Fibroblast of peridontal ligament (primary cell): ENCODE data around the gene SENP1.

Source experiments
- DNase-seq: peaks from one replicate; pipeline ENCODE4 v3.0.0-alpha.2; 2010; ENCODE audit errors: extremely low read depth

Gene SENP1

GRCh38 chr12:48000878-48001504 lies 104.9 kb downstream of the SENP1 start:
- DNase-seq: peak; percentile 35

GRCh38 chr12:47999816-48000215 lies 106.1 kb downstream of the SENP1 start:
- DNase-seq: no peak

GRCh38 chr12:47997321-47997720 lies 108.6 kb downstream of the SENP1 start:
- no peak for DNase-seq

- peak; percentile 76 for DNase-seq
Observed at GRCh38 chr12:47995981-47996401, 109.9 kb downstream of the SENP1 start.

GRCh38 chr12:47993491-47993890 lies 112.4 kb downstream of the SENP1 start:
- no peak for DNase-seq
